GM12878 (cell line): Measurements from ENCODE around the gene IL1RAPL1. TPM values are rescaled to one million over a fixed set of nuclear protein-coding genes. Genes with fewer than 3 reads are reported as not detected.

Source experiments
- ATAC-seq: fragments of 200-7000 bp; cut with Tn5 transposase; 3 replicates; pipeline ENCODE4 v1.9.1; 2020; ENCODE audit warnings: mild to moderate bottlenecking, moderate library complexity
- BruUV-seq: library from RNA; stranded (reverse); fragments of 400-500 nt; replicated peaks from 2 replicates; lab custom pipeline; 2021; lab: Mats Ljungman, UMichigan
- CTCF ChIA-PET: fragments of 300-600 bp; sonication (Branson Sonifier 250); formaldehyde crosslinking; extraction: SDS; loops from one replicate; lab custom pipeline; 2021; ENCODE audit warnings: inconsistent platforms; lab: Yijun Ruan, JAX
- POLR2A ChIA-PET: fragments of 350-600 bp; formaldehyde crosslinking; extraction: SDS; loops from one replicate; lab custom pipeline; 2021; ENCODE audit warnings: inconsistent platforms; lab: Charles Lee
- RAD21 ChIA-PET: fragments of 300-600 bp; sonication (Branson Sonifier 250); formaldehyde crosslinking; loops from one replicate; lab custom pipeline; 2023; ENCODE audit warnings: antibody characterized with exemption; ENCODE audit not compliant: unreplicated experiment; lab: Charles Lee
- SMC1A ChIA-PET: fragments of 300-600 bp; sonication (Branson Sonifier 250); formaldehyde crosslinking; loops from one replicate; lab custom pipeline; 2023; ENCODE audit not compliant: unreplicated experiment, uncharacterized antibody; lab: Charles Lee
- DNase-seq: peaks from one replicate; pipeline ENCODE4 v3.0.0-alpha.2; 2011; ENCODE audit warnings: low read depth, low spot score
- FAIRE-seq: peaks from 3 replicates; lab custom pipeline; 2011; peaks lifted over from hg19 to GRCh38; lab: Jason Lieb, UNC
- H2AFZ ChIP-seq: 2 replicates; pipeline ENCODE4 v1.6.0; 2011; ENCODE audit warnings: low read depth, low read length, control low read depth; ENCODE audit not compliant: control insufficient read depth
- H3K27ac ChIP-seq: 2 replicates; pipeline ENCODE4 v1.5.1; 2011; ENCODE audit warnings: control low read depth; ENCODE audit not compliant: control insufficient read depth, insufficient read depth
- H3K27me3 ChIP-seq, 2 experiments: replicated peaks in 1 of 2; 2 replicates each; pipeline versions ENCODE4 v1.6.0 to v1.6.1; 2011; ENCODE audit warnings: low read length in 1 of 2; ENCODE audit not compliant: control insufficient read depth in 2 of 2, insufficient read depth in 2 of 2
- H3K36me3 ChIP-seq, 2 experiments: 2 replicates each; pipeline ENCODE4 v1.5.1; 2011; ENCODE audit warnings: low read length in 1 of 2; ENCODE audit not compliant: control insufficient read depth in 2 of 2, insufficient read depth in 2 of 2
- H3K4me1 ChIP-seq: 2 replicates; pipeline ENCODE4 v1.6.1; 2011; ENCODE audit warnings: mild to moderate bottlenecking, low read length, moderate library complexity, mixed read lengths; ENCODE audit not compliant: control insufficient read depth, insufficient read depth
- H3K4me2 ChIP-seq: 2 replicates; pipeline ENCODE4 v1.6.0; 2011; ENCODE audit warnings: control low read depth; ENCODE audit not compliant: control insufficient read depth, insufficient read depth
- H3K4me3 ChIP-seq: fragments of 200-600 bp; sonication (generic); 2 replicates; pipeline ENCODE4 v1.5.1; 2016
- H3K79me2 ChIP-seq: 2 replicates; pipeline ENCODE4 v1.6.0; 2011; ENCODE audit warnings: low read length; ENCODE audit not compliant: control insufficient read depth, insufficient read depth
- H3K9ac ChIP-seq: 2 replicates; pipeline ENCODE4 v1.8.0; 2011; ENCODE audit warnings: low read length, control low read depth, mixed read lengths; ENCODE audit not compliant: control insufficient read depth, insufficient read depth
- H3K9me3 ChIP-seq: replicated peaks from 3 replicates; pipeline ENCODE4 v1.5.1; 2011; ENCODE audit warnings: mild to moderate bottlenecking, low read length; ENCODE audit not compliant: control insufficient read depth, insufficient read depth
- H4K20me1 ChIP-seq: 2 replicates; pipeline ENCODE4 v1.6.0; 2011; ENCODE audit not compliant: control insufficient read depth, insufficient read depth
- CBX5 ChIP-seq: sonication (generic); IDR thresholded peaks from 2 replicates; pipeline ENCODE4 v1.6.1; 2016; ENCODE audit warnings: low read depth, moderate library complexity, mild to moderate bottlenecking, inconsistent platforms
- CREB1 ChIP-seq: IDR thresholded peaks from 2 replicates; pipeline ENCODE4 v1.6.1; 2012; ENCODE audit warnings: low read depth, mild to moderate bottlenecking, inconsistent platforms
- DPF2 ChIP-seq: fragments of 450-650 bp; IDR thresholded peaks from 2 replicates; pipeline ENCODE4 v1.6.1; 2017; ENCODE audit warnings: mild to moderate bottlenecking
- ETV6 ChIP-seq, 2 experiments: fragments of 450-650 bp in 1 of 2; IDR thresholded peaks in 1 of 2; conservative IDR thresholded peaks in 1 of 2; 2 replicates each; pipeline ENCODE4 v1.6.1; 2014; ENCODE audit warnings: antibody characterized with exemption in 1 of 2, borderline replicate concordance in 1 of 2, low read depth in 1 of 2, mild to moderate bottlenecking in 1 of 2, moderate library complexity in 1 of 2
- FOXM1 ChIP-seq: IDR thresholded peaks from 2 replicates; pipeline ENCODE4 v1.6.1; 2012; ENCODE audit warnings: low read depth, mild to moderate bottlenecking, inconsistent platforms, low read length, moderate library complexity
- GABPA ChIP-seq: IDR thresholded peaks from 2 replicates; pipeline ENCODE4 v1.6.1; 2014; ENCODE audit warnings: antibody characterized with exemption, low read depth, mild to moderate bottlenecking, inconsistent platforms
- HSF1 ChIP-seq: fragments of 150-350 bp; IDR thresholded peaks from 2 replicates; pipeline ENCODE4 v1.6.1; 2014; ENCODE audit warnings: mild to moderate bottlenecking, low read depth, low read length
- IKZF2 ChIP-seq, 2 experiments: fragments of 450-650 bp; IDR thresholded peaks; 2 replicates each; pipeline ENCODE4 v1.6.1; 2017; ENCODE audit warnings: mild to moderate bottlenecking in 2 of 2, moderate library complexity in 2 of 2
- MAX ChIP-seq: IDR thresholded peaks from 2 replicates; pipeline ENCODE4 v1.6.1; 2012; ENCODE audit warnings: low read depth, low read length, improper control_type of control experiment
- NFYB ChIP-seq: IDR thresholded peaks from 2 replicates; pipeline ENCODE4 v1.6.1; 2011; ENCODE audit warnings: low read depth, mild to moderate bottlenecking, low read length, improper control_type of control experiment, moderate library complexity; ENCODE audit not compliant: insufficient read depth
- NR2C1 ChIP-seq: fragments of 450-650 bp; IDR thresholded peaks from 2 replicates; pipeline ENCODE4 v1.6.1; 2017; ENCODE audit warnings: antibody characterized with exemption, mild to moderate bottlenecking, moderate library complexity
- RAD21 ChIP-seq: IDR thresholded peaks from 2 replicates; pipeline ENCODE4 v1.6.1; 2011; ENCODE audit warnings: mild to moderate bottlenecking, low read depth, low read length, moderate library complexity; ENCODE audit not compliant: insufficient read depth
- RUNX3 ChIP-seq: IDR thresholded peaks from 2 replicates; pipeline ENCODE4 v1.6.1; 2012; ENCODE audit warnings: low read length, inconsistent platforms
- SMARCA5 ChIP-seq: fragments of 450-650 bp; IDR thresholded peaks from 2 replicates; pipeline ENCODE4 v1.6.1; 2017; ENCODE audit warnings: mild to moderate bottlenecking
- WGBS: methylation state at CpG from one replicate; pipeline ENCODE4 v1.1.6; 2016; ENCODE audit warnings: low lambda C conversion rate; ENCODE audit not compliant: insufficient replicate concordance, insufficient coverage; ENCODE audit errors: missing lambda C conversion rate; 5-methylcytosine and 5-hydroxymethylcytosine counted together
- in situ Hi-C: fragments of 300-500 bp; cut with MboI; formaldehyde crosslinking; loops from 9 replicates; pipeline ENCODE4 v1.14.3; 2018; ENCODE audit warnings: mixed read lengths
- intact Hi-C: fragments of 100-400 bp; cut with micrococcal nuclease; formaldehyde crosslinking; loops from one replicate; pipeline ENCODE4 v1.14.2; 2022; ENCODE audit not compliant: unreplicated experiment
- polyA plus RNA-seq, 11 experiments: library from polyadenylated mRNA; depleted of rRNA in 4 of 11; unstranded in 6 of 11; stranded (reverse) in 5 of 11; fragments of >200 nt; fragmentation: Nextera tagmentation in 4 of 11; fragmentation: Illumina TruSeq in 1 of 11; extraction: Ambion mirVana in 4 of 11; extraction: Trizol in 1 of 11; gene quantifications; 1 replicate in 1 of 11; 2 replicates in 10 of 11; pipeline versions ENCODE4 v1.2.1 to v1.2.3, GENCODE V29; 2011 to 2016; ENCODE audit warnings: inconsistent platforms in 2 of 11, missing spikeins in 2 of 11, low read depth in 1 of 11
- total RNA-seq, 4 experiments: library from RNA; depleted of rRNA in 3 of 4; stranded (reverse); fragments of >200 nt in 3 of 4; fragmentation: Illumina TruSeq in 1 of 4; extraction: Trizol in 1 of 4; gene quantifications; 2 replicates each; pipeline versions ENCODE4 v1.2.1 to v1.2.3, GENCODE V29; 2013 to 2021
- TF ChIP-seq, protein P1 (sequence below): fragments of 450-650 bp; conservative IDR thresholded peaks from 2 replicates; pipeline ENCODE4 v1.6.1; 2017; ENCODE audit warnings: mild to moderate bottlenecking, moderate library complexity
- TF ChIP-seq, protein P2 (sequence below): fragments of 150-350 bp; IDR thresholded peaks from 2 replicates; pipeline ENCODE4 v1.6.1; 2016; ENCODE audit warnings: low read depth, low read length

IL1RAPL1 gene
- total and polyA plus RNA-seq, 10 of the 15 experiments (the other 5 are each of a cell fraction or from before 2014, with no cell fraction given) = not detected

DNA sequence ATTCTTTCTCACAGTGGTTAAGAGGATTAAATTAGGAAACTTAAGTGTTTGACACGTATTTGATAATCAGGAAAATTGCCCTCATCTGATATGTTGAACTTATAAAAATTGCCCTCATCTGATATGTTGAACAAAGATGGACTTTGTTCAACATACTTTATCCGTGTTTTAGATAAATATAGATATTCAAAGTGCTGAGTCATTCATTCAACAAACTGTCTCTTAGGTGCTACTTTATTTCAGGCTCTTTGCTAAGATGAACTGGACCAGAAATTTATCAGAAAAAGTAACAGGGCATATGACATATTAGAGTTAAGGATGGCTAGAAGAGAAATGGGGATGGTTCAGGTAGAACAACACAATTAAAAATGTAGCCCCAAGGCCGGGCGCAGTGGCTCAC is 81.7 kb downstream of the IL1RAPL1 start (continued):
- TF ChIP-seq, protein P1, sequence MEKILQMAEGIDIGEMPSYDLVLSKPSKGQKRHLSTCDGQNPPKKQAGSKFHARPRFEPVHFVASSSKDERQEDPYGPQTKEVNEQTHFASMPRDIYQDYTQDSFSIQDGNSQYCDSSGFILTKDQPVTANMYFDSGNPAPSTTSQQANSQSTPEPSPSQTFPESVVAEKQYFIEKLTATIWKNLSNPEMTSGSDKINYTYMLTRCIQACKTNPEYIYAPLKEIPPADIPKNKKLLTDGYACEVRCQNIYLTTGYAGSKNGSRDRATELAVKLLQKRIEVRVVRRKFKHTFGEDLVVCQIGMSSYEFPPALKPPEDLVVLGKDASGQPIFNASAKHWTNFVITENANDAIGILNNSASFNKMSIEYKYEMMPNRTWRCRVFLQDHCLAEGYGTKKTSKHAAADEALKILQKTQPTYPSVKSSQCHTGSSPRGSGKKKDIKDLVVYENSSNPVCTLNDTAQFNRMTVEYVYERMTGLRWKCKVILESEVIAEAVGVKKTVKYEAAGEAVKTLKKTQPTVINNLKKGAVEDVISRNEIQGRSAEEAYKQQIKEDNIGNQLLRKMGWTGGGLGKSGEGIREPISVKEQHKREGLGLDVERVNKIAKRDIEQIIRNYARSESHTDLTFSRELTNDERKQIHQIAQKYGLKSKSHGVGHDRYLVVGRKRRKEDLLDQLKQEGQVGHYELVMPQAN = no peak
- TF ChIP-seq RUNX3 (no peak), NR2C1 (no peak), MAX (no peak), NFYB (no peak), DPF2 (no peak), IKZF2 (IDR thresholded peaks at IDR 0.05) (no peak), CBX5 (no peak), ETV6 (conservative IDR thresholded peaks at IDR 0.05 in 1 of 2, IDR thresholded peaks at IDR 0.05 in 1 of 2; ENCODE audit: borderline replicate concordance in 1 of 2, low read depth in 1 of 2) (no peak)

DNA sequence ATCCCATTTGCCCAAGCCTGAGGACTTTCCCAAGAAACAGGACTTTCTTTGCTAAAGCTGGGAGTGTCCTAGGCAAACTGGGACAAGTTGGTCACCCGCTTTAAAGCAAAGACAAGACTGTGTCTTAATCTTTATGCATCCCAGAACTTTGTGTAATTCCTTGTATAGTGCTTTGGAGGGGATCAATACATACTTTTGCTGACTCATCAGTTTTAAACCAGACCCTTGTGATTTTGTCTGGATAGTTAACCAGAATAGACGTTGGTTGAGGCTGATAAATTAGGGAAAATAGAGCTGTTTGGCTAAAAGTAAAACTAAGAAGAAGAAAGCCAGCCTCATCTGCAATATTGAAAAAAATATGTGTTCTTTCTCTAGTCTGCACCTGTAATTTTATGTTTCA is 82.8 kb downstream of the IL1RAPL1 start:
- Histone ChIP-seq H3K9me3 (no peaks in the 10 kb centered on the region), H3K4me2 (no peak overlapping the region), H3K36me3 (no peaks in the 10 kb centered on the region), H3K4me1 (no peaks in the 10 kb centered on the region), H3K27me3 (no peaks in the 10 kb centered on the region), H3K4me3 (no peak overlapping the region), H3K27ac (no peak overlapping the region), H2AFZ (no peak overlapping the region), H4K20me1 (no peaks in the 10 kb centered on the region), H3K79me2 (no peaks in the 10 kb centered on the region), H3K9ac (no peak overlapping the region)
- CTCF ChIA-PET = no interaction called here
- RAD21 ChIA-PET = no interaction called here
- intact Hi-C loops = no loop called here
- FAIRE-seq = no peak
- DNase-seq = no peak
- BruUV-seq = no TSS peak
- in situ Hi-C loops = no loop called here
- ATAC-seq = no peak
- POLR2A ChIA-PET = no interaction called here
- SMC1A ChIA-PET = no interaction called here
- WGBS = 0% methylated on average over 2 of the region's 2 CpGs
- TF ChIP-seq HSF1 = no peak
- no peak for TF ChIP-seq CREB1
- TF ChIP-seq GABPA = no peak
- no peak for TF ChIP-seq SMARCA5
- TF ChIP-seq RAD21 = no peak
- no peak for TF ChIP-seq FOXM1
- TF ChIP-seq, protein P2, sequence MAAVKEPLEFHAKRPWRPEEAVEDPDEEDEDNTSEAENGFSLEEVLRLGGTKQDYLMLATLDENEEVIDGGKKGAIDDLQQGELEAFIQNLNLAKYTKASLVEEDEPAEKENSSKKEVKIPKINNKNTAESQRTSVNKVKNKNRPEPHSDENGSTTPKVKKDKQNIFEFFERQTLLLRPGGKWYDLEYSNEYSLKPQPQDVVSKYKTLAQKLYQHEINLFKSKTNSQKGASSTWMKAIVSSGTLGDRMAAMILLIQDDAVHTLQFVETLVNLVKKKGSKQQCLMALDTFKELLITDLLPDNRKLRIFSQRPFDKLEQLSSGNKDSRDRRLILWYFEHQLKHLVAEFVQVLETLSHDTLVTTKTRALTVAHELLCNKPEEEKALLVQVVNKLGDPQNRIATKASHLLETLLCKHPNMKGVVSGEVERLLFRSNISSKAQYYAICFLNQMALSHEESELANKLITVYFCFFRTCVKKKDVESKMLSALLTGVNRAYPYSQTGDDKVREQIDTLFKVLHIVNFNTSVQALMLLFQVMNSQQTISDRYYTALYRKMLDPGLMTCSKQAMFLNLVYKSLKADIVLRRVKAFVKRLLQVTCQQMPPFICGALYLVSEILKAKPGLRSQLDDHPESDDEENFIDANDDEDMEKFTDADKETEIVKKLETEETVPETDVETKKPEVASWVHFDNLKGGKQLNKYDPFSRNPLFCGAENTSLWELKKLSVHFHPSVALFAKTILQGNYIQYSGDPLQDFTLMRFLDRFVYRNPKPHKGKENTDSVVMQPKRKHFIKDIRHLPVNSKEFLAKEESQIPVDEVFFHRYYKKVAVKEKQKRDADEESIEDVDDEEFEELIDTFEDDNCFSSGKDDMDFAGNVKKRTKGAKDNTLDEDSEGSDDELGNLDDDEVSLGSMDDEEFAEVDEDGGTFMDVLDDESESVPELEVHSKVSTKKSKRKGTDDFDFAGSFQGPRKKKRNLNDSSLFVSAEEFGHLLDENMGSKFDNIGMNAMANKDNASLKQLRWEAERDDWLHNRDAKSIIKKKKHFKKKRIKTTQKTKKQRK = no peak
